ENCODE data around the gene EPHB6. TPM values are rescaled to one million over a fixed set of nuclear protein-coding genes. Genes with fewer than 3 reads are reported as not detected.

EPHB6 gene
- total RNA-seq = 10 to 100 TPM; 47.3 to 52.0 TPM
- polyA plus RNA-seq (ENCODE audit: insufficient read depth, low read depth, low replicate concordance) = 38.1 TPM
- long read RNA-seq, donor 1, partial matches to known transcripts = 0 of 1 reads
- long read RNA-seq, donor 1, other reads (novel, unspliced or antisense) = 0 of 1 reads
- long read RNA-seq, donor 2 = 0 reads

GRCh38 chr7:142854372-142855113, at the start of gene EPHB6:
EPHB6 (plus strand) TSS chr7:142855076; CDS start chr7:142863228, 8,152 bp downstream.
- intact Hi-C loops (cut with DNase I; ENCODE audit: low total_unique reads) = loop anchor here (10.0 kb wide), 1 partner anchor 360 kb away; no protein-coding TSS in a partner anchor
- peak within 1 kb of the TSS; percentile 70 to 76 for H3K4me3 ChIP-seq
- peaks cover 7% of the 10 kb centered on the region for H3K4me1 ChIP-seq
- H3K27ac ChIP-seq = peak within 1 kb of the TSS; percentile 55 to 81
- H3K36me3 ChIP-seq (ENCODE audit: low read depth, missing control alignments) = no peaks in the 10 kb centered on the region
- no peaks in the 10 kb centered on the region for H3K27me3 ChIP-seq
- TF ChIP-seq POLR2A (IDR thresholded peaks at IDR 0.05) (no peak), CTCF (IDR thresholded peaks at IDR 0.05) (peak in 1 of 3 experiments; percentile 2)
- WGBS, 2 donors = 0 to 1% methylated on average over 30 to 52 of the region's 70 CpGs
- no peaks in the 10 kb centered on the region for H3K9me3 ChIP-seq
- peak; percentile 84 for DNase-seq

GRCh38 chr7:142805350-142806021, 49.4 kb upstream of the EPHB6 start:
- H3K27ac ChIP-seq = no peak overlapping the region
- WGBS, 2 donors = 93 to 94% methylated on average over 3 of the region's 3 CpGs
- no peak for DNase-seq
- H3K27me3 ChIP-seq = no peaks in the 10 kb centered on the region
- H3K4me3 ChIP-seq = no peak overlapping the region
- intact Hi-C loops (cut with DNase I; ENCODE audit: low total_unique reads) = no loop called here
- no peaks in the 10 kb centered on the region for H3K36me3 ChIP-seq (ENCODE audit: low read depth, missing control alignments)
- H3K4me1 ChIP-seq = no peaks in the 10 kb centered on the region
- TF ChIP-seq POLR2A (IDR thresholded peaks at IDR 0.05) = no peak
- no peak for TF ChIP-seq CTCF (IDR thresholded peaks at IDR 0.05)
- H3K9me3 ChIP-seq = no peaks in the 10 kb centered on the region

GRCh38 chr7:142806022-142806356, 48.9 kb upstream of the EPHB6 start:
- TF ChIP-seq CTCF (IDR thresholded peaks at IDR 0.05) (no peak), POLR2A (IDR thresholded peaks at IDR 0.05) (no peak)
- DNase-seq = no peak
- no peak overlapping the region for H3K4me3 ChIP-seq
- H3K27ac ChIP-seq = no peak overlapping the region
- WGBS, 2 donors = 61 to 71% methylated on average over 2 of the region's 2 CpGs
- no peaks in the 10 kb centered on the region for H3K9me3 ChIP-seq
- H3K4me1 ChIP-seq = no peaks in the 10 kb centered on the region
- intact Hi-C loops (cut with DNase I; ENCODE audit: low total_unique reads) = no loop called here
- H3K27me3 ChIP-seq = no peaks in the 10 kb centered on the region
- no peaks in the 10 kb centered on the region for H3K36me3 ChIP-seq (ENCODE audit: low read depth, missing control alignments)

- no peaks in the 10 kb centered on the region for H3K4me1 ChIP-seq
- H3K36me3 ChIP-seq (ENCODE audit: low read depth, missing control alignments) = no peaks in the 10 kb centered on the region
- 81 to 100% methylated on average over 1 of the region's 1 CpG for WGBS, 2 donors
- H3K4me3 ChIP-seq = no peak overlapping the region
- TF ChIP-seq POLR2A (IDR thresholded peaks at IDR 0.05) (no peak), CTCF (IDR thresholded peaks at IDR 0.05) (no peak)
- H3K27ac ChIP-seq = no peak overlapping the region
- intact Hi-C loops (cut with DNase I; ENCODE audit: low total_unique reads) = no loop called here
- no peaks in the 10 kb centered on the region for H3K27me3 ChIP-seq
- no peak for DNase-seq
- no peaks in the 10 kb centered on the region for H3K9me3 ChIP-seq
Observed at GRCh38 chr7:142806957-142807356, 47.9 kb upstream of the EPHB6 start.
